Liver (tissue), 3 donors: ENCODE data around the gene FOCAD.

Experiments used
- EGR1 ChIP-seq, 2 donors: IDR thresholded peaks; 2 replicates each; pipeline ENCODE4 v1.6.1; 2016 to 2018; ENCODE audit warnings: antibody characterized with exemption in 2 of 2, low read depth in 2 of 2
- FOXA1 ChIP-seq: IDR thresholded peaks from 2 replicates; pipeline ENCODE4 v1.6.1; 2016; ENCODE audit warnings: antibody characterized with exemption
- HNF4G ChIP-seq: IDR thresholded peaks from 2 replicates; pipeline ENCODE4 v1.6.1; 2016; ENCODE audit warnings: antibody characterized with exemption
- JUND ChIP-seq, 2 donors: IDR thresholded peaks; 2 replicates each; pipeline ENCODE4 v1.6.1; 2016; ENCODE audit warnings: antibody characterized with exemption in 2 of 2
- RXRA ChIP-seq, 2 donors: IDR thresholded peaks; 2 replicates each; pipeline ENCODE4 v1.6.1; 2017 to 2018; ENCODE audit warnings: antibody characterized with exemption in 2 of 2, mild to moderate bottlenecking in 1 of 2
- YY1 ChIP-seq: IDR thresholded peaks from 2 replicates; pipeline ENCODE4 v1.6.1; 2016; ENCODE audit warnings: antibody characterized with exemption, mild to moderate bottlenecking
- TF ChIP-seq, protein P1 (sequence below): IDR thresholded peaks from 2 replicates; pipeline ENCODE4 v1.6.1; 2016; ENCODE audit warnings: antibody characterized with exemption, mild to moderate bottlenecking
- TF ChIP-seq, protein P2 (sequence below): fragments of 150-350 bp; IDR thresholded peaks from 2 replicates; pipeline ENCODE4 v1.5.1; 2017; ENCODE audit warnings: improper control_type of control experiment, low read depth, low read length; ENCODE audit not compliant: missing input control
- TF ChIP-seq, protein P3 (sequence below): IDR thresholded peaks from 2 replicates; pipeline ENCODE4 v1.6.1; 2016; ENCODE audit warnings: antibody characterized with exemption
- donor health status: healthy.
- donor health status: healthy.

DNA sequence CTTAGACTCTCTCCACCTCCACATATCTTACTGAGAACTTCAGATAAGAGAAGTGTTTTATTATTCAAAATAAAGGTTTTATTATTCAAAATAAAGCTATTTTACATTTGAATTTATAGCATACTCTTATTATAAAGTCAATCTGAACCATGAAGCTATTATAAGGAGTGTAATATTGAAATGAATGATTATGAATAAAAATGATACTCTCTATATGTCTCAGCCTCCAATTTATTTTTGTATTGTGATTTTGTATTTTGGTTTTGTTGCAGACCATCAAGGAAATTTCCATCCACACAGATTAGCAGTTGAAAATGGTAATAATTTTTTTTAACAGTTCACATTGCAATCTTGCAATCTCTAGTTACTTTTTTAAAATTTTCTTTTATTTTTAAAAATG lies 10.2 kb downstream of the FOCAD start:
- TF ChIP-seq, protein P1, sequence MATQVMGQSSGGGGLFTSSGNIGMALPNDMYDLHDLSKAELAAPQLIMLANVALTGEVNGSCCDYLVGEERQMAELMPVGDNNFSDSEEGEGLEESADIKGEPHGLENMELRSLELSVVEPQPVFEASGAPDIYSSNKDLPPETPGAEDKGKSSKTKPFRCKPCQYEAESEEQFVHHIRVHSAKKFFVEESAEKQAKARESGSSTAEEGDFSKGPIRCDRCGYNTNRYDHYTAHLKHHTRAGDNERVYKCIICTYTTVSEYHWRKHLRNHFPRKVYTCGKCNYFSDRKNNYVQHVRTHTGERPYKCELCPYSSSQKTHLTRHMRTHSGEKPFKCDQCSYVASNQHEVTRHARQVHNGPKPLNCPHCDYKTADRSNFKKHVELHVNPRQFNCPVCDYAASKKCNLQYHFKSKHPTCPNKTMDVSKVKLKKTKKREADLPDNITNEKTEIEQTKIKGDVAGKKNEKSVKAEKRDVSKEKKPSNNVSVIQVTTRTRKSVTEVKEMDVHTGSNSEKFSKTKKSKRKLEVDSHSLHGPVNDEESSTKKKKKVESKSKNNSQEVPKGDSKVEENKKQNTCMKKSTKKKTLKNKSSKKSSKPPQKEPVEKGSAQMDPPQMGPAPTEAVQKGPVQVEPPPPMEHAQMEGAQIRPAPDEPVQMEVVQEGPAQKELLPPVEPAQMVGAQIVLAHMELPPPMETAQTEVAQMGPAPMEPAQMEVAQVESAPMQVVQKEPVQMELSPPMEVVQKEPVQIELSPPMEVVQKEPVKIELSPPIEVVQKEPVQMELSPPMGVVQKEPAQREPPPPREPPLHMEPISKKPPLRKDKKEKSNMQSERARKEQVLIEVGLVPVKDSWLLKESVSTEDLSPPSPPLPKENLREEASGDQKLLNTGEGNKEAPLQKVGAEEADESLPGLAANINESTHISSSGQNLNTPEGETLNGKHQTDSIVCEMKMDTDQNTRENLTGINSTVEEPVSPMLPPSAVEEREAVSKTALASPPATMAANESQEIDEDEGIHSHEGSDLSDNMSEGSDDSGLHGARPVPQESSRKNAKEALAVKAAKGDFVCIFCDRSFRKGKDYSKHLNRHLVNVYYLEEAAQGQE = no peak
- TF ChIP-seq, protein P2, sequence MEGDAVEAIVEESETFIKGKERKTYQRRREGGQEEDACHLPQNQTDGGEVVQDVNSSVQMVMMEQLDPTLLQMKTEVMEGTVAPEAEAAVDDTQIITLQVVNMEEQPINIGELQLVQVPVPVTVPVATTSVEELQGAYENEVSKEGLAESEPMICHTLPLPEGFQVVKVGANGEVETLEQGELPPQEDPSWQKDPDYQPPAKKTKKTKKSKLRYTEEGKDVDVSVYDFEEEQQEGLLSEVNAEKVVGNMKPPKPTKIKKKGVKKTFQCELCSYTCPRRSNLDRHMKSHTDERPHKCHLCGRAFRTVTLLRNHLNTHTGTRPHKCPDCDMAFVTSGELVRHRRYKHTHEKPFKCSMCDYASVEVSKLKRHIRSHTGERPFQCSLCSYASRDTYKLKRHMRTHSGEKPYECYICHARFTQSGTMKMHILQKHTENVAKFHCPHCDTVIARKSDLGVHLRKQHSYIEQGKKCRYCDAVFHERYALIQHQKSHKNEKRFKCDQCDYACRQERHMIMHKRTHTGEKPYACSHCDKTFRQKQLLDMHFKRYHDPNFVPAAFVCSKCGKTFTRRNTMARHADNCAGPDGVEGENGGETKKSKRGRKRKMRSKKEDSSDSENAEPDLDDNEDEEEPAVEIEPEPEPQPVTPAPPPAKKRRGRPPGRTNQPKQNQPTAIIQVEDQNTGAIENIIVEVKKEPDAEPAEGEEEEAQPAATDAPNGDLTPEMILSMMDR = no peak
- TF ChIP-seq YY1 (no peak), FOXA1 (no peak), HNF4G (no peak), RXRA (IDR thresholded peaks at IDR 0.05) (no peak), JUND (IDR thresholded peaks at IDR 0.05) (no peak), EGR1 (IDR thresholded peaks at IDR 0.05; ENCODE audit: low read depth in 2 of 2) (no peak)
- TF ChIP-seq, protein P3, sequence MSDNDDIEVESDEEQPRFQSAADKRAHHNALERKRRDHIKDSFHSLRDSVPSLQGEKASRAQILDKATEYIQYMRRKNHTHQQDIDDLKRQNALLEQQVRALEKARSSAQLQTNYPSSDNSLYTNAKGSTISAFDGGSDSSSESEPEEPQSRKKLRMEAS = no peak
